SU-DHL-6 (cell line): Measurements from ENCODE around the gene HTR4.

Experiments used
- CTCF ChIP-seq: fragments of 200-600 bp; sonication (generic); IDR thresholded peaks from one replicate; pipeline ENCODE4 v1.5.1; 2017; ENCODE audit warnings: antibody characterized with exemption, mild to moderate bottlenecking, low read length, moderate library complexity; ENCODE audit not compliant: insufficient read depth, poor library complexity, severe bottlenecking
- EZH2phosphoT487 ChIP-seq: fragments of 200-600 bp; sonication (generic), shearing (Covaris generic); conservative IDR thresholded peaks from 2 replicates; pipeline ENCODE4 v1.6.1; 2018; ENCODE audit warnings: mild to moderate bottlenecking, antibody characterized with exemption, low read length, moderate library complexity, mixed read lengths

- TF ChIP-seq CTCF (no peak), EZH2phosphoT487 (no peak)
These were observed 91.3 kb downstream of the HTR4 start for GRCh38 chr5:148563021-148563420.
